NK-92 (cell line): ENCODE measurements around the gene ARHGAP31.
"Not testable (repeated sequence)": the region's sequence is repeated elsewhere in the genome, so short reads cannot be mapped to it uniquely, and the experiment has no call there.

ENCODE experiments used
- DNase-seq: peaks from one replicate; lab custom pipeline; 2025; ENCODE audit not compliant: unreplicated experiment; lab: John Stamatoyannopoulos, UW

ARHGAP31 gene

DNA sequence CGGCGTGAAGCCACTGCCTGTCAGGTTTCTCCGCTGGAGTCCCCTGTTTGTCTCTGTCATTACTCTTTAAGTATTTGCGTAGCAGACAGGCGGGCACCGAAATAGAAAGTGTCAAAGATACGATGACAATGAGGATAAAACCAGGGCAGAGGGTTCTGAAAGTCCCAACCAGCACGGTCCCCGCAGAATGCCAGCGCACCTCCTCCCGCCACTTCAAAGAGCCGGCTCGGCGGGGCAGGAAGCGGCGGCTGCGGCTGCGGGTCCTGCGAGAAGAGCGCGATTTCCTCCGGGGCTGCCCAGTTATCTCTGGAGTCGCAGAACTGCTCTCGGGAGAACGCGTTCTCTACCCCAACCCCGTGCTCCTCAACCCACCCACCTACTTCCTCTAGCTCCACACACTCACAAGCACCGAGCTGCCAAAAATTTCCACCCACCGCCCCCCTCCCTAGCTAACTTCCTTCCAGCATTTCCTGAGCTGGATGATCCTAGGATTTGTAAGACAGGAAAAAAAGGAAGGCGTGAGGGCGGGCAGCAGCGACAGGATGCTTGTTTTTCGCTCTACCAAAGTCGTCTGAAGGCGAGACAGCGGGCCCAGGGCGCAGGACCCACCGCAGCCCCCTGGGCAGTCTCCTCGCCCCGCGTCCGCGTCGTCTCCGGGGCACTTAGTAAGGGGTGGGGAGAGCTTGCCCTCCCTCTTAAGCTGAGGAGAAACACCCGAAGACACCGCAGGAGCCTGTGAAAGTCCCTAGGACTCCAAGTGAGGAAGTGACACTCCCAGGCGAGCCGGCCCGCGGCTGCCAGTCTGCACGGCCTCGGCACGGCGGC is at the start of gene ARHGAP31:
ARHGAP31 (plus strand) TSS at position 513 of the 825 bp plus-strand sequence. CDS start 522 bp downstream, outside the sequence.
- peak; percentile 12 for DNase-seq

DNA sequence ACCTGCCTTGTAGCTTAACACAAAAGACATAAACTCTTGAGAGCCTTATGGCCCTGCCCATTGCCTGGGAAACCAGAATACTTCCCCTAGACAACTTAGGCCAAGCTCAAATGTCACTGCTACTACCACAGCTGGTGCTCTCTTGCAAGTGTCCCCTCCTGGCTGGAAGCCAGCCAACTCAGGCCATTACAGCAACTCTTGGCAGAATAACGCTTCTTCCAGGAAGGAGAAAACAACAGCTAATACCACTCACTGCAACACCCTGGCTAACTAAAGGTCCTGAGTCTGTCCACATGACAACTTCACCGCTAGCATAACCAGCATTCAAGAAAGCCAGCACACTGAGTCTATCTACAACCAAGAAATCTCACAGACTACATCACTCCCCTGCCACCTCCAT is 48.4 kb upstream of the ARHGAP31 start:
- no peak for DNase-seq

GRCh38 chr3:119255214-119255613 is 39.0 kb upstream of the ARHGAP31 start:
- DNase-seq, result no peak

- DNase-seq, result no peak
Observed at GRCh38 chr3:119257111-119257510, 37.1 kb upstream of the ARHGAP31 start.

GRCh38 chr3:119257654-119258410 is 36.4 kb upstream of the ARHGAP31 start:
- no peak for DNase-seq

DNA sequence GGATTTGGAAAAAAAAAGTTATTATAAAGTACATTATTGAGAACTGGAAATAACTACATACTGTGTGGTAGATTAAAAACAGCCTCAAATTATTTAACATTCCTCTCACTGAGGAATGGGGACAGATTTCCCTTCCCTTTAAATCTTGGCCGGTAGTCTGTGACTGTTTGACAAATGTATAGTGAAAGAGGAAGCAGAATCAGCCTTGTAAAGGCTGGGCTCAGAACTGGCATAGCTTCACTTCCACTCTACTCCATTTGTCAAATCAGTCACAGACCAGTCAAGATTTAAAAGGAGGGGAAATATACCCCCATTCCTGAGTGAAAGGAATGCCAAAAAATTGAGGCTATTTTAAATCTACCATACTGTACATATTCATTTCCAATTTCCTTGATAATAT is 35.3 kb upstream of the ARHGAP31 start:
- no peak for DNase-seq

DNA sequence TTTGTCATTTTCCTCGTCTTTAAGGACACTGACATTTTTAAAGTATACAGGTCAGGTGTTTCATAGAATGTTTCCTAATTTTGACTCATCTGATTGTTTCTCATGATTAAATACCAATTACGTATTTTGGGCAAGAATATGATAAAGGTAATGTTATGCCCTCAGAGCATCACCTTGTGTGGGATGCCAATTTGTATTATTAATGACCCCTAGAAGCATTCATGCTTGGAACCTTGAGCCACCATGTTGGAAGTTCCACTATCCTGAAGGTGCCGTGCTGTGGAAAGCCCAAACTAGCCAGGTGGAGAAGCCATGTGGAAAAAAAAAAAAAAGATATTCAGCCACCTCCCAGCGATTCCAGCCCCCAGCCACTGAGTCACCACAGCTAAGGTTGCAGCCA is 34.4 kb upstream of the ARHGAP31 start:
- no peak for DNase-seq

DNA sequence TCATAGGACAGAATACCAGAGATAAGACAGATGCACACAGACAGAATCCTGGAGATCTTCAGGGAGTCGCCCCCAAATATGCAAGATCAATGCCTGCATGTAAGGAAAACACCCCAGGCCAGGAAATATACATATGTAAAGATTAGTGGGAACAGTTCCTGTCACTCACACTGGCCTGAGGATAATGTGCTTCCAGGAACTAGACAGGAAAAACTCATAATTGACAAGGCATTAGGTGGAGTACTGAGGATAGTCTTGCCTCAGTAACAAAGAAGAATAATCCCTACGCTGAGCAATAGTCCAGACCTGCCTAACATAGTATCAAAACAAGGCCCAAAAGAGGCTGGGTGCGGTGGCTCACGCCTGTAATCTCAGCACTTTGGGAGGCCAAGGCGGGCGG is 33.1 kb upstream of the ARHGAP31 start:
- no peak for DNase-seq

DNA sequence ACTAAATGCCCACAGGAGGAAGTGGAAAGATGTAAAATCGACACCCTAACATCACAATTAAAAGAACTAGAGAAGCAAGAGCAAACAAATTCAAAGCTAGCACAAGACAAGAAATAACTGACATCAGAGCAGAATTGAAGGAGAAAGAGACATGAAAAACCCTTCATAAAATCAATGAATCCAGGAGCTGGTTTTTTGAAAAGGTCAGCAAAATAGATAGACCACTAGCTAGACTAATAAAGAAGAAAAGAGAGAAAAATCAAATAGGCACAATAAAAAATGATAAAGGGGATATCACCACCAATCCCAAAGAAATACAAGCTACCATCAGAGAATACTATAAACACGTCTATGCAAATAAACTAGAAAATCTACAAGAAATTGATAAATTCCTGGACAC is 24.0 kb upstream of the ARHGAP31 start:
- not testable (repeated sequence) for DNase-seq

DNA sequence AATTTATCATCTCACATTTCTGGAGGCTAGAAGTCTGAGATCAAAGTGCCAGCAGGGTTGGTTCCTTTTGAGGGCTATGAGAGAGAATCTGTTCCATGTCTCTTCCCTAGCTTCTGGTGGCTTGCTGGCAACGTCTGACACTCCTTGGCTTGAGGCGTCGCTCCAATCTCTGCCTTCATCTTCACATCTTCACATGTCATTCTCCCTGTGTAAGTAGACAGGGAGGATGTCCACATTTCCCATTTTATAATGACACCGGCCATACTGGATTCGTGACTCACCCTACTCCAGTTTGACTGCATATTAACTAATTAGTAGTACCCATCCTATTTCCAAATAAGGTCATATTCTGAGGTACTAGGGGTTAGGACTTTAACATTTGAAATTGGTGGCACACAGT is 17.5 kb upstream of the ARHGAP31 start:
- DNase-seq, result no peak

GRCh38 chr3:119279101-119279554 is 15.1 kb upstream of the ARHGAP31 start:
- DNase-seq, result no peak

DNA sequence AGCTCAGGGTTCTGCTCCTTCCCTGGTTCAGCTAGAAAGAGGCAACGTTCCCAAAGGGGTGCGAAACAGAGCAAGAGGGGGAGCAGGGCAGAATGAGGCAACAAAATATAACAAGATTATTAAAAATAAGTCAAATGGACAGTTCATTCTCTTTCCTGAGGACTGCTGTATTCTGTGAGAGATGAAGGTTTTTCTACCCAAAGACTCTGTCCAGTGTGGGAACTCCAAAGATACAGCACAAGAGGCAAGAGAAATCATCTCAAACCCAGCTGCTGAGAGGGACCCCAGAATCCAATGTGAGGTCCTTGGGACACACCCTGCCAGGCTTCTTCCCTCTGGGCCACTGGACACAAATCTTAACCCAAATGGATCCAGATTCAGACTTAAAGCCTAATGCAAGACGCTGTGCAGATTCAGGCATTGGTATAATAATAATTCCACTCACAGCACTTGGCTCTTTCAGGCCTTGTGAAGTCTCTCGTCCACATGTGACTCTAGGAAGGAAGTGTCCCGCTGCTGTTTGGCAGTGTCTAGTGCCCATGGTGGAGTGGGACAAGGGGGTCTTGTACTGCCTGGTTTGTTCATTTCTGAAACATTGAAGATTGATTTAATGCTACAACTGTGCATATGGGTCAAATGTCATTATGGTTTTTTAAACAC is 14.5 kb upstream of the ARHGAP31 start:
- no peak for DNase-seq

DNA sequence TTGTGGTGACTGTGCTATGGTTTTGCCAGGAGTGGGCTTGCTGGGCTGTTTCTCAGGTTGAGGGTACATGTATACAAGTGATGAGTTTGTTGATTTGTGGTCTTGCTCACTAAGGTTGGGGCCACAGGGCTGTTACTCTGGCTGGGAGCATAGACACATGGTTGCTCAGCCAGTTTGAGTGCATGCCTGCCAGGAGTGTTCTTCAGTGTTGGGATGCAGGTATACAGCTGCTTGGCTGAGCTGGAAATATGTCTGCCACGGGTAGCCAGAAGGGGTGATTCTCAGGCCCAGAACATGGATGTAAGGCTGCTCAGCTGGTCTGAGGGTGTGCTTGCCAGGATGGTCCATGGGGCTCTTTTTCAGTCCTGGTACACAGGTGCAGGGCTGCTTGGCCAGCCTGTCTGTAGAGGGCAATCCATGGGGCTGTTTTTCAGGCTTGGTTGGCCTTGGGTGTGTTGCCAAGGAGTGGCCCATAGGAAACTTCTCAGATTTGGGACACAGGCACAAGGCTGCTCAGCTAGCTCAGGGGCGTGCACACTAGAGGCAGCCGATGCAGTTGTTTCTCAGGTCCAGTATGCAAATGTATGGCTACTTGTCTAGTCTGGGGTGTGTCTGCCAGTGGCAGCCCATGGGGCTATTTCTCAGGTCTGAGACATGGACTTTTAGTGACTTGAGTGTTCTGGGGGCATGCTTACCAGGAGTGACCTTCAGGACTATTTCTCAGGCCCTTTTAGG is 5.3 kb upstream of the ARHGAP31 start:
- no peak for DNase-seq

- no peak for DNase-seq
Observed at GRCh38 chr3:119289404-119289770, 4.8 kb upstream of the ARHGAP31 start.

- DNase-seq, result no peak
Observed at GRCh38 chr3:119290613-119291012, 3.6 kb upstream of the ARHGAP31 start.

GRCh38 chr3:119291062-119291700 is 3.0 kb upstream of the ARHGAP31 start:
- DNase-seq, result no peak

DNA sequence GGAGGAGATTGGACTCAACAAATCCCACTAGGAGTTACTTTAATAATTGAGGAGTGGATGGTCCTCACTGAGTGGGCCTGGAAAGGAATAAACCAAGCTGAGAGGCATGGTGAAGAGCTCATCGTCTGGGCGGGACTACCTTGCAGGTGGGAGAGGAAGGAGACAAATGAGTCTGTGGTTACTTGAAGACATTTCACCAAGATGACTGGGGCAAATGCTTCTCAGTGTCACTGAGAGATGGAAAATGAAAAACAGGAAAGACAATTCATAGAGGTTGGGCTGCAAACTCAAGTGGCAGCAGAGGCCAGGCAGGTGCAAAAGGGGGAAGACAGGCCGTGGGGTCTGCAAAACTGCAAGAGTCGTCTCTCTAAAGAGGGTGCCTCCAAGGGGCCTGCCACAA is 1.5 kb upstream of the ARHGAP31 start:
- no peak for DNase-seq

- no peak for DNase-seq
Observed at GRCh38 chr3:119293105-119293870, 895 bp upstream of the ARHGAP31 start.

GRCh38 chr3:119294696-119295671 is 801 bp downstream of the ARHGAP31 start:
- no peak for DNase-seq
